ENCODE measurements around the gene TMEM59L.

TMEM59L gene

GRCh38 chr19:18645035-18645511 is 32.4 kb downstream of the TMEM59L start:
- H3K4me3 ChIP-seq (ENCODE audit: low read depth, low read length): no peak overlapping the region
- no peak for DNase-seq (ENCODE audit: low read depth)
- TF ChIP-seq CTCF (conservative IDR thresholded peaks at IDR 0.05; ENCODE audit: low read depth, low read length): no peak

- H3K4me3 ChIP-seq (ENCODE audit: low read depth, low read length): no peak overlapping the region
- no peak for TF ChIP-seq CTCF (conservative IDR thresholded peaks at IDR 0.05; ENCODE audit: low read depth, low read length)
- no peak for DNase-seq (ENCODE audit: low read depth)
These were observed 34.1 kb downstream of the TMEM59L start for GRCh38 chr19:18646535-18647370.

GRCh38 chr19:18647371-18647767 is 34.7 kb downstream of the TMEM59L start:
- H3K4me3 ChIP-seq (ENCODE audit: low read depth, low read length): no peak overlapping the region
- no peak for TF ChIP-seq CTCF (conservative IDR thresholded peaks at IDR 0.05; ENCODE audit: low read depth, low read length)
- DNase-seq (ENCODE audit: low read depth): no peak

- no peak for DNase-seq (ENCODE audit: low read depth)
- no peak for TF ChIP-seq CTCF (conservative IDR thresholded peaks at IDR 0.05; ENCODE audit: low read depth, low read length)
These were observed 35.1 kb downstream of the TMEM59L start for GRCh38 chr19:18647807-18648206.

GRCh38 chr19:18648973-18649315 is 36.3 kb downstream of the TMEM59L start:
- peak; percentile 37 for DNase-seq (ENCODE audit: low read depth)
- TF ChIP-seq CTCF (conservative IDR thresholded peaks at IDR 0.05; ENCODE audit: low read depth, low read length): no peak
- H3K4me3 ChIP-seq (ENCODE audit: low read depth, low read length): no peak overlapping the region

More at GRCh38 chr19:18647807-18648206, 35.1 kb downstream of the TMEM59L start:
- no peak overlapping the region for H3K4me3 ChIP-seq (ENCODE audit: low read depth, low read length)

- H3K4me3 ChIP-seq (ENCODE audit: low read depth, low read length): peak overlapping the region; percentile 16
- peak; percentile 72 for DNase-seq (ENCODE audit: low read depth)
- no peak for TF ChIP-seq CTCF (conservative IDR thresholded peaks at IDR 0.05; ENCODE audit: low read depth, low read length)
These were observed 36.8 kb downstream of the TMEM59L start for GRCh38 chr19:18649371-18650020.
